HL-60 (cell line): ENCODE measurements around the gene LRPAP1.
"Not testable (repeated sequence)": the region's sequence is repeated elsewhere in the genome, so short reads cannot be mapped to it uniquely, and the experiment has no call there.

ENCODE experiments used
- CTCF ChIP-seq: IDR thresholded peaks from one replicate; pipeline ENCODE4 v1.5.1; 2011; ENCODE audit warnings: low read length, control low read depth, inconsistent platforms; ENCODE audit not compliant: insufficient read depth
- GABPA ChIP-seq: IDR thresholded peaks from 2 replicates; pipeline ENCODE4 v1.6.1; 2012; ENCODE audit warnings: low read depth
- POLR2AphosphoS5 ChIP-seq: IDR thresholded peaks from 2 replicates; pipeline ENCODE4 v1.6.1; 2012; ENCODE audit warnings: low read depth

- TF ChIP-seq CTCF, POLR2AphosphoS5, GABPA: not testable (repeated sequence)
These were observed 27.4 kb upstream of the LRPAP1 start for GRCh38 chr4:3559381-3560290.
